Colonic mucosa (tissue), 4 donors: ENCODE results near the gene TRAPPC5. TPM values are rescaled to one million over a fixed set of nuclear protein-coding genes. Genes with fewer than 3 reads are reported as not detected.

ENCODE experiments used
- DNase-seq: peaks from one replicate; pipeline ENCODE4 v3.0.0-alpha.2; 2020
- H3K27ac ChIP-seq: fragments of 200-600 bp; one replicate; pipeline ENCODE4 v1.8.0; 2021
- H3K27me3 ChIP-seq: fragments of 200-600 bp; one replicate; pipeline ENCODE4 v1.8.0; 2021
- H3K36me3 ChIP-seq: fragments of 200-600 bp; one replicate; pipeline ENCODE4 v1.8.0; 2021
- H3K4me1 ChIP-seq: fragments of 200-600 bp; one replicate; pipeline ENCODE4 v1.8.0; 2021; ENCODE audit warnings: mild to moderate bottlenecking
- H3K4me3 ChIP-seq: fragments of 200-600 bp; one replicate; pipeline ENCODE4 v1.8.0; 2021
- H3K9ac ChIP-seq, 2 donors: one replicate each; pipeline ENCODE4 v1.7.0; 2013; ENCODE audit warnings: control low read depth in 2 of 2, low read depth in 2 of 2, low read length in 2 of 2
- H3K9me3 ChIP-seq: fragments of 200-600 bp; one replicate; pipeline ENCODE4 v1.8.0; 2021
- CTCF ChIP-seq: fragments of 200-600 bp; IDR thresholded peaks from one replicate; pipeline ENCODE4 v1.8.0; 2022; ENCODE audit warnings: antibody characterized with exemption, mild to moderate bottlenecking
- intact Hi-C: fragments of 100-400 bp; cut with DNase I; formaldehyde crosslinking; loops from one replicate; pipeline ENCODE4 v1.14.1; 2022
- total RNA-seq, 2 donors: library from RNA; stranded (reverse); fragmentation: NEBNext Ultra II Directional in 1 of 2; extraction: Animal tissue kit (Norgen Biotek cat#: 25700) in 1 of 2; gene quantifications; one replicate each; pipeline ENCODE4 v1.2.1, GENCODE V29; 2021
- donor health status: healthy.
- donor health status: DM: no; HTN: no; CAD: no.
- donor health status: DM: no; HTN: no; CAD: no.

The TRAPPC5 gene
- total RNA-seq, 2 donors from 2014 or later: 107 to 139 TPM

- intact Hi-C loops: no loop called here
- Histone ChIP-seq H3K9ac (no peak overlapping the region), H3K27ac (no peak overlapping the region), H3K27me3 (no peaks in the 10 kb centered on the region), H3K9me3 (no peaks in the 10 kb centered on the region), H3K4me1 (no peaks in the 10 kb centered on the region), H3K36me3 (no peaks in the 10 kb centered on the region), H3K4me3 (no peak overlapping the region)
- DNase-seq: no peak
- no peak for TF ChIP-seq CTCF
Observed at GRCh38 chr19:7657131-7657751, 23.4 kb upstream of the TRAPPC5 start.

GRCh38 chr19:7658219-7658686, 22.4 kb upstream of the TRAPPC5 start:
- Histone ChIP-seq H3K4me3 (no peak overlapping the region), H3K9me3 (no peaks in the 10 kb centered on the region), H3K27me3 (no peaks in the 10 kb centered on the region), H3K36me3 (no peaks in the 10 kb centered on the region), H3K4me1 (no peaks in the 10 kb centered on the region), H3K27ac (no peak overlapping the region), H3K9ac (no peak overlapping the region)
- intact Hi-C loops: no loop called here
- no peak for TF ChIP-seq CTCF
- DNase-seq: no peak

- no peaks in the 10 kb centered on the region for H3K9me3 ChIP-seq
- H3K36me3 ChIP-seq: no peaks in the 10 kb centered on the region
- DNase-seq: no peak
- no peak overlapping the region for H3K9ac ChIP-seq
- H3K4me3 ChIP-seq: no peak overlapping the region
- no peak for TF ChIP-seq CTCF
- no peak overlapping the region for H3K27ac ChIP-seq
- H3K4me1 ChIP-seq: no peaks in the 10 kb centered on the region
- intact Hi-C loops: no loop called here
- H3K27me3 ChIP-seq: no peaks in the 10 kb centered on the region
Observed at GRCh38 chr19:7661744-7662538, 18.7 kb upstream of the TRAPPC5 start.

DNA sequence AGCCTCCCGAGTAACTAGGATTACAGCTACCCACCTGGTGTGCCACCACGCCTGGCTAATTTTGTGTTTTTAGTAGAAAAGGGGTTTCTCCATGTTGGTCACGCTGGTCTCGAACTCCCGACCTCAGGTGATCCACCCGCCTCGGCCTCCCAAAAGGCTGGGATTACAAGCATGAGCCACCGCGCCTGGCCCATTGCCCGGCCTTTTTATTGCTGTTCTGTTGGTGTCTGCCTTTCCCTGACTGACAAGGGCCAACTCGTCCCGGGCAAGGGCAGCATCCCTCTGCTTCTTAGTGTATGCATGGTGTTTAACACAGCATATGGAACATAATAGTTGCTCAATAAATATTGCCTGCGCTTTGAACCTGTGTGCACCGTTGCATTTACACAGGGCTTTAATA, 18.0 kb upstream of the TRAPPC5 start:
- DNase-seq: no peak
- Histone ChIP-seq H3K4me3 (no peak overlapping the region), H3K4me1 (no peaks in the 10 kb centered on the region), H3K9ac (no peak overlapping the region), H3K27ac (no peak overlapping the region), H3K36me3 (no peaks in the 10 kb centered on the region), H3K9me3 (no peaks in the 10 kb centered on the region), H3K27me3 (no peaks in the 10 kb centered on the region)
- no peak for TF ChIP-seq CTCF
- intact Hi-C loops: no loop called here

DNA sequence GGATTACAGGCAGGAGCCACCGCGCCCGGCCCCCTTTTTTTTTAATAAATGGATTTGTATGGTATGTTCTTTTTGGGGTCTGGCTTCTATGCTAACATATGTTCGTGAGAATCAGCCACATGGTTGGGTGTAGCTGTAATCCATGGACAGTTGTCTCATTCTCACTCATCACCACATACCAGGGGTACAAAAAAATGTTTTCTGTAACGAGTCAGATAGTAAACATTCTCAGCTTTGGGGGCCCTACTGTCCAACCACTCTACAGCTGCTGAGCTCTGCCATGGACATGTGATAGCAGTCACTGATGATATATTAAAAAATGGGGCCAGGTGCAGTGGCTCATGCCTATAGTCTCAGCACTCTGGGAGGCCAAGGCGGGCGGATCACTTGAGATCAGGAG, 16.9 kb upstream of the TRAPPC5 start:
- no peaks in the 10 kb centered on the region for H3K4me1 ChIP-seq
- no peak for DNase-seq

More for the DNA sequence above, 16.9 kb upstream of the TRAPPC5 start:
- no peaks in the 10 kb centered on the region for H3K36me3 ChIP-seq
- no peak overlapping the region for H3K9ac ChIP-seq
- no peaks in the 10 kb centered on the region for H3K27me3 ChIP-seq
- H3K9me3 ChIP-seq: no peaks in the 10 kb centered on the region
- no peak overlapping the region for H3K4me3 ChIP-seq
- TF ChIP-seq CTCF: no peak
- intact Hi-C loops: no loop called here
- H3K27ac ChIP-seq: no peak overlapping the region
